Measurements from ENCODE around the gene SMIM12. TPM values are rescaled to one million over a fixed set of nuclear protein-coding genes. Genes with fewer than 3 reads are reported as not detected.

Gene SMIM12
- total and polyA plus RNA-seq, 3 donors from 2014 or later: 25.8 to 52.3 (median 27.1) TPM

DNA sequence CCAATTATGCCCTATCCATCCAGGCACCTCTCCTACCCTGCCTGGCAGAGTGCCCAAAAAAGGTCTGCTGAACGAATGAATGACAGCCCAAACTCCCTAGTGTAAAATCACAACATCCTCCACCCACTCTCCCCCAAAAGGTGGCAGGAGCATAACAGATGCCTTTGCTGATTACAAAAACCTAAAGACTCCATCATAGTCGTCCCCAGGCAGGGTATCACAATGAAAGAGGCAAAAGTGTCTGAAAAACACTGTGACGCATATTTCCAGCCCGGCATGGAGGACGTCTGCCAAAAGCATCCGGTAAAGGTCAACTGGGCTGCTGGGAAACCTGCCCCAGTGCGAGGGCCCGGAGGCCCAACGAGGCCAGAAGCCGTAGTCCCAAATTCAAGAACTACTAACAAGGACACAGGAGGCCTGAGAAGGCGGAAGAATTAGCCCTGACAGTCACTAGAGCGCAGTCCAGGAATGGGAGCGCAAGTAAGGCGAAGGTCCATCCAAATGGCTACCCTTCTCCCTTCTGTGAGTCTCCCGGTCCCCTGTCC is 576 bp downstream of the SMIM12 start:
- TF ChIP-seq POLR2A (IDR thresholded peaks at IDR 0.05): no peak
- TF ChIP-seq, protein P1, sequence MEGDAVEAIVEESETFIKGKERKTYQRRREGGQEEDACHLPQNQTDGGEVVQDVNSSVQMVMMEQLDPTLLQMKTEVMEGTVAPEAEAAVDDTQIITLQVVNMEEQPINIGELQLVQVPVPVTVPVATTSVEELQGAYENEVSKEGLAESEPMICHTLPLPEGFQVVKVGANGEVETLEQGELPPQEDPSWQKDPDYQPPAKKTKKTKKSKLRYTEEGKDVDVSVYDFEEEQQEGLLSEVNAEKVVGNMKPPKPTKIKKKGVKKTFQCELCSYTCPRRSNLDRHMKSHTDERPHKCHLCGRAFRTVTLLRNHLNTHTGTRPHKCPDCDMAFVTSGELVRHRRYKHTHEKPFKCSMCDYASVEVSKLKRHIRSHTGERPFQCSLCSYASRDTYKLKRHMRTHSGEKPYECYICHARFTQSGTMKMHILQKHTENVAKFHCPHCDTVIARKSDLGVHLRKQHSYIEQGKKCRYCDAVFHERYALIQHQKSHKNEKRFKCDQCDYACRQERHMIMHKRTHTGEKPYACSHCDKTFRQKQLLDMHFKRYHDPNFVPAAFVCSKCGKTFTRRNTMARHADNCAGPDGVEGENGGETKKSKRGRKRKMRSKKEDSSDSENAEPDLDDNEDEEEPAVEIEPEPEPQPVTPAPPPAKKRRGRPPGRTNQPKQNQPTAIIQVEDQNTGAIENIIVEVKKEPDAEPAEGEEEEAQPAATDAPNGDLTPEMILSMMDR (IDR thresholded peaks at IDR 0.05): no peak
- DNase-seq: no peak
- no peaks in the 10 kb centered on the region for H3K9me3 ChIP-seq
- H3K4me1 ChIP-seq: peaks cover 17% of the 10 kb centered on the region
- no peaks in the 10 kb centered on the region for H3K36me3 ChIP-seq (ENCODE audit: low read depth, missing control alignments)
- intact Hi-C loops (cut with DNase I; ENCODE audit: low total_unique reads): no loop called here
- H3K4me3 ChIP-seq: peak overlapping the region; percentile 81 to 90
- peak overlapping the region; percentile 46 to 78 for H3K27ac ChIP-seq
- WGBS, 2 donors: 0 to 1% methylated on average over 15 of the region's 15 CpGs
- H3K27me3 ChIP-seq: no peaks in the 10 kb centered on the region

DNA sequence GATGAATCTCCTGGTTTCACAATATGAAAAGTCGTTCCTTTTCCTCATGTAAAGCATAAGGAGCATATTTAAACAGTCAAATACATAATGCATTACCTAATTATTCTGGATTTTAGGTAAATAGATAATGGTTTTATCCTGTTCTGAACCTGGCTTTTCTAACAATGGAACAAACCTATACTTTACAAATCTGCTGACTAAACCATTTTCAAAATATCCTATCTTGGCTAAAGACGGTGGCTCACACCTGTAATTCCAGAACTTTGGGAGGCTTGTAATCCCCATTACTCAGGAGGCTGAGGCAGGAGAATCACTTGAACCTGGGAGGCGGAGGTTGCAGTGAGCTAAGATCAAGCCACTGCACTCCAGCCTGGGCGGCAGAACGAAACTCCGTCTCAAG is 2.9 kb downstream of the SMIM12 start:
- TF ChIP-seq, protein P1 (IDR thresholded peaks at IDR 0.05): no peak
- no peak for TF ChIP-seq POLR2A (IDR thresholded peaks at IDR 0.05)
- WGBS, 2 donors: 91 to 94% methylated on average over 6 of the region's 6 CpGs
- Histone ChIP-seq H3K9me3 (no peaks in the 10 kb centered on the region), H3K27ac (no peak overlapping the region), H3K4me1 (peaks cover 18% of the 10 kb centered on the region), H3K36me3 (ENCODE audit: low read depth, missing control alignments) (no peaks in the 10 kb centered on the region), H3K27me3 (no peaks in the 10 kb centered on the region), H3K4me3 (no peak overlapping the region)
- no peak for DNase-seq
- intact Hi-C loops (cut with DNase I; ENCODE audit: low total_unique reads): no loop called here

DNA sequence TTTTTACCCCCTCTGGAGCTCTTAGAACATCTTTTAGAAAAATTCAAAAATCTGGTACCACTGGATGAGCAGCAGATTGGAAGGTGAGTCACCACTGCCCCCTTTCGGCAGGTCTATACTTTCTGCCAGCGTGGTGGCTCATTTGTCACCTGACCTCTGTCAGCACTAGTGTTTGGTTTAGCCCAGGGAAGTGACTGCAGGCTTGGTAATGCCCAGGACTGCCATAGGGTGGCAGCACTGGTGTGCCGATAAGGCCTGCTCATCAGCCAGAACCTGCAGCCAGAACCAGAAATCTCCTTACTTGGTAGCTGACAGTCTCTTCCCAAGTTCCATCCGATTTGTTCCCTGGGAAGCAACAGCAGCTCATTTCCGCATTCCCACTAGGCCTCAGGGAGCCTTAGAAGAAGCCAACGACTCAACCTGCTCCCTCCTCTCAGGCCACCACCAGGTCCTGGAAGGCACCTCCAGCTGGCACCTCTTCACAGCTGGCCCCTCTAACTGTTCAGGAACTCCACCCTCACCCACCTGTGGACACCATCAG is 6.8 kb downstream of the SMIM12 start:
- Histone ChIP-seq H3K27me3 (no peaks in the 10 kb centered on the region), H3K4me3 (no peak overlapping the region), H3K36me3 (ENCODE audit: low read depth, missing control alignments) (no peaks in the 10 kb centered on the region), H3K4me1 (peaks cover 8% of the 10 kb centered on the region), H3K9me3 (no peaks in the 10 kb centered on the region), H3K27ac (peak overlapping the region in 1 of 2 donors; percentile 18)
- 27 to 39% methylated on average over 6 of the region's 6 CpGs for WGBS, 2 donors
- peak; percentile 93 for DNase-seq
- TF ChIP-seq, protein P1 (IDR thresholded peaks at IDR 0.05): peak; percentile 91 to 98 (median 94)
- no peak for TF ChIP-seq POLR2A (IDR thresholded peaks at IDR 0.05)
- intact Hi-C loops (cut with DNase I; ENCODE audit: low total_unique reads): loop anchor here (5.0 kb wide), 1 partner anchor 60 kb away; the partner anchor contains the start of gene GJA4

DNA sequence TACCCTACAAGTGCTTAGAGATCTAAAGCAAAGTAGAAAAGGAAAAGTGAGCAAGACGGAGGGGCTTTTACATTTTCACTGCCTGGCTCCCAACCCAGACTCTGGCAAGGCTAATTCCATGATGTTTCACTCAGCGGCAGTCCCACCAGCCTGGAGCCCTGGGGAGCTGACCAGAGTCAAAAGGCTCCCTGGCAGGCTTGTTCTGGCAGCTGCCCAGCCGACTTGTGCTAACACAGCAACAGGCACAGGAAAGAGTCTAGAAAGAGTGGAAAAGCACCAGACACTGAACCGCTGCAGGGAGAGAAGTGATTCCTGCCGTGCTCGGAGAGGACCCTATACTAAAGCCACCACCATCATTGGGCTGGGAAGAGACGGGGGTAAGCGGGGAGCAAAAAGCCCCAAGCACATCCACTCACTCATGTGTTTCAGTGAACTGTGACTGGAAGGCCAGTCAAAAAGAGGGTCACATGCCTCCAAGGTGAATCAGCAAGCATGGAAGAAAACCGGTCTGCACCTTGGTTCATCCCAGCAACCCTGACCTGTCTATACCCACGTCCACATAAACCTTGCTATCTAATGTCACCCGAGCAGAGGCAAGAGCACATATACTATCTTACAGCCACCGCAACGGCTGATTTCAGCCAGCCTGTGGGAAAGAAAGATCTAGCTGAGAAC is 8.0 kb downstream of the SMIM12 start:
- DNase-seq: peak; percentile 42
- Histone ChIP-seq H3K4me3 (no peak overlapping the region), H3K27ac (peak overlapping the region in 1 of 2 donors; percentile 59), H3K36me3 (ENCODE audit: low read depth, missing control alignments) (no peaks in the 10 kb centered on the region), H3K4me1 (peaks cover 6% of the 10 kb centered on the region), H3K27me3 (no peaks in the 10 kb centered on the region), H3K9me3 (no peaks in the 10 kb centered on the region)
- intact Hi-C loops (cut with DNase I; ENCODE audit: low total_unique reads): loop anchor here (5.0 kb wide), 1 partner anchor 59 kb away; the partner anchor contains the start of gene GJA4
- WGBS, 2 donors: 71 to 81% methylated on average over 11 to 12 of the region's 13 CpGs
- no peak for TF ChIP-seq POLR2A (IDR thresholded peaks at IDR 0.05)
- TF ChIP-seq, protein P1 (IDR thresholded peaks at IDR 0.05): no peak
